Measurements from ENCODE around the gene GID8.

The GID8 gene

GRCh38 chr20:62901891-62902290, 36.1 kb upstream of the GID8 start:
- DNase-seq (ENCODE audit: low read depth): no peak
- TF ChIP-seq, protein P1, sequence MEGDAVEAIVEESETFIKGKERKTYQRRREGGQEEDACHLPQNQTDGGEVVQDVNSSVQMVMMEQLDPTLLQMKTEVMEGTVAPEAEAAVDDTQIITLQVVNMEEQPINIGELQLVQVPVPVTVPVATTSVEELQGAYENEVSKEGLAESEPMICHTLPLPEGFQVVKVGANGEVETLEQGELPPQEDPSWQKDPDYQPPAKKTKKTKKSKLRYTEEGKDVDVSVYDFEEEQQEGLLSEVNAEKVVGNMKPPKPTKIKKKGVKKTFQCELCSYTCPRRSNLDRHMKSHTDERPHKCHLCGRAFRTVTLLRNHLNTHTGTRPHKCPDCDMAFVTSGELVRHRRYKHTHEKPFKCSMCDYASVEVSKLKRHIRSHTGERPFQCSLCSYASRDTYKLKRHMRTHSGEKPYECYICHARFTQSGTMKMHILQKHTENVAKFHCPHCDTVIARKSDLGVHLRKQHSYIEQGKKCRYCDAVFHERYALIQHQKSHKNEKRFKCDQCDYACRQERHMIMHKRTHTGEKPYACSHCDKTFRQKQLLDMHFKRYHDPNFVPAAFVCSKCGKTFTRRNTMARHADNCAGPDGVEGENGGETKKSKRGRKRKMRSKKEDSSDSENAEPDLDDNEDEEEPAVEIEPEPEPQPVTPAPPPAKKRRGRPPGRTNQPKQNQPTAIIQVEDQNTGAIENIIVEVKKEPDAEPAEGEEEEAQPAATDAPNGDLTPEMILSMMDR (IDR thresholded peaks at IDR 0.05; ENCODE audit: control insufficient read depth, insufficient read depth, low read depth, low read length, missing control alignments): no peak
- no peak overlapping the region for H3K4me3 ChIP-seq (ENCODE audit: control insufficient read depth, low read depth, low read length)

DNA sequence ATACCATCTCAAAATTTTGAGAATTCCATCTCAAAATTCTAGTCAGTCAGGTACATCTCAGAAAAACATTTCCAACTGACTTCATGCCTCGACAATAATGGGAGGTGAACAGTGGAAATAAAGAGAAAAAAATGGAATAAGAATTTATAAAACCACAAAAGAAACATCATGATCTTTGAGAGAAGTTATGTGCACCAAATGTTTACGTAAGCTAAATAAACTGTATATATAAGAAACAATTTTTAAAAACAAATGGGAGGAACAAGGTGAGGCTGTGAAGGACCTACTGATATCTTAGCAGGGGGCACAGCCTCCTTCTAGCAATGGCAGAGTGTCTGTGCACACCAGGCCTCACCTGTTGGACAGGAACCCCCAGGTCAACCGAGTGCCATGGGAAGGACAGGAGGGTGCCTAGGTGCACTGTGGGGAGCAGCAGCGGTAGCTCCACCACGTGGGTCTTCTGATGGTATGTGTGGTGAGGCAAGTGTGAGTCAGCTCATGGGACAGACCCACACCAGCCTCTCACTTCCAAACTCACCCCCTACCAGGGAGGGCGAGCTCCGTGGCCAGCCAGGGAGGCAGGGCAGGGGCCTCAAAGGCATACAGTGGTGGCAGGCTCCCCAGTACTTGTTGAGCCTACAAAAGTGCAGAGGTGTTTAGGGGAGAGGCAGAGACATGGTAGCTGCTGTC, 34.9 kb upstream of the GID8 start:
- no peak for DNase-seq (ENCODE audit: low read depth)
- no peak overlapping the region for H3K4me3 ChIP-seq (ENCODE audit: control insufficient read depth, low read depth, low read length)
- TF ChIP-seq, protein P1 (IDR thresholded peaks at IDR 0.05; ENCODE audit: control insufficient read depth, insufficient read depth, low read depth, low read length, missing control alignments): no peak

GRCh38 chr20:62905536-62906117, 32.3 kb upstream of the GID8 start:
- TF ChIP-seq, protein P1 (IDR thresholded peaks at IDR 0.05; ENCODE audit: control insufficient read depth, insufficient read depth, low read depth, low read length, missing control alignments): no peak
- H3K4me3 ChIP-seq (ENCODE audit: control insufficient read depth, low read depth, low read length): no peak overlapping the region
- DNase-seq (ENCODE audit: low read depth): no peak

- TF ChIP-seq, protein P1 (IDR thresholded peaks at IDR 0.05; ENCODE audit: control insufficient read depth, insufficient read depth, low read depth, low read length, missing control alignments): no peak
- no peak for DNase-seq (ENCODE audit: low read depth)
- no peak overlapping the region for H3K4me3 ChIP-seq (ENCODE audit: control insufficient read depth, low read depth, low read length)
Observed at GRCh38 chr20:62906209-62906608, 31.7 kb upstream of the GID8 start.

DNA sequence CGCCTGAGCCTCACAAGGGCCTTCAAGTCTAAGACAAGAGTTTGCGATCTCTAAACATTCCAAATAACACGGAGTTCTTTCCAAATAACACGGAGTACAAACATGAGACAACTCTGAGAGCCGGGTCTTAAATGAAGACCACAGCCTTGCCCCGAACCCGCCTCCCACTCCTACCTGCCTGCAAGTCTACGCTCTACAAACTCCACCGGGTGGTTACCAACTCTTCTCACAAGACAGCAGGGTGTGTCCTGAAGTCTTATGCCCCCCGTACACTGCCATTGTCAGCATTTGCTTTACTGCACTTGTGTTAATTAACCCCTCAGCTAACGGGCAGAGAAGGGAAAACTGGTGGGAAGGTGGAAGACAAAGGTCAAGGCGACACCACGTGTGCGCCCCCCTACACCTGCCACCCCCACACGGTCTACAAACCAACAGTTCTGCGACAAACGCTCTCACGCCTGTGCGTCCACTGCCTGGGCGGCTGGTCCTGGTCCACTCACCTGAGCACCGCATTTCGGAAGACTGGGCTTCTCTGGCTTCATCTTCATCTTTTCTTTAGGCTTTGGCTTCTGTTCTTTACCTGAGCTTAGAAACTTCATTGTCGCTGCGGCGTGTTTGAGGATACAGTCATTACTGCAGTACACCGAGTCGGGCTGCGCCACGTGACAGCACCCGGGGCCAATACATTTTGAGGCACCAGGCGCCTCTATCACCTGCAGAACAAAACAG, 31.1 kb upstream of the GID8 start:
- no peak overlapping the region for H3K4me3 ChIP-seq (ENCODE audit: control insufficient read depth, low read depth, low read length)
- TF ChIP-seq, protein P1 (IDR thresholded peaks at IDR 0.05; ENCODE audit: control insufficient read depth, insufficient read depth, low read depth, low read length, missing control alignments): no peak
- no peak for DNase-seq (ENCODE audit: low read depth)

GRCh38 chr20:62907384-62908317, 30.3 kb upstream of the GID8 start:
- TF ChIP-seq, protein P1 (IDR thresholded peaks at IDR 0.05; ENCODE audit: control insufficient read depth, insufficient read depth, low read depth, low read length, missing control alignments): peak; percentile 51
- DNase-seq (ENCODE audit: low read depth): no peak
- H3K4me3 ChIP-seq (ENCODE audit: control insufficient read depth, low read depth, low read length): no peak overlapping the region
